Astrocyte of the hippocampus (primary cell): ENCODE results near the gene SMCO1.
"Not testable (repeated sequence)": the region's sequence is repeated elsewhere in the genome, so short reads cannot be mapped to it uniquely, and the experiment has no call there.

Experiments
- DNase-seq: peaks from one replicate; pipeline ENCODE4 v3.0.0; 2011; ENCODE audit warnings: low read depth, low spot score

The SMCO1 gene

GRCh38 chr3:196492080-196492479, 23.1 kb downstream of the SMCO1 start:
- DNase-seq, result no peak

- DNase-seq, result no peak
Observed at GRCh38 chr3:196489747-196490146, 25.4 kb downstream of the SMCO1 start.

DNA sequence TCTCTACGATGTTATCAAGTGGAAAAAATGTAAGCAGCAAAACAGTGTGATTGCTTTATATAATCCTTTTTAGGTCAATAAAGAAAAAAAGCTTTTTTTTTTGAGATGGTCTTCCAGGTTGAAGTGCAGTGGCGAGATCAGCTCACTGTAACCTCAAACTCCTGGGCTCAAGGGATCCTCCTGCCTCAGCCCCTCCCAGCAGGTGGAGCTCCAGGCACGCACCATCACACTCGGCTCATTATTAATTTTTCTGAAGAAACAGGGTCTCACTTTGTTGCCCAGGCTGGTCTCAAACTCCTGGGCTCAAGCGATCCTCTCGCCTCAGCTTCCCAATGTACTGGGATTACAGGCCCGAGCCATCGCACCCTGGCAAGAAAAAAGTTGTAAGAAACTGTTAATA, 28.9 kb downstream of the SMCO1 start:
- no peak for DNase-seq

DNA sequence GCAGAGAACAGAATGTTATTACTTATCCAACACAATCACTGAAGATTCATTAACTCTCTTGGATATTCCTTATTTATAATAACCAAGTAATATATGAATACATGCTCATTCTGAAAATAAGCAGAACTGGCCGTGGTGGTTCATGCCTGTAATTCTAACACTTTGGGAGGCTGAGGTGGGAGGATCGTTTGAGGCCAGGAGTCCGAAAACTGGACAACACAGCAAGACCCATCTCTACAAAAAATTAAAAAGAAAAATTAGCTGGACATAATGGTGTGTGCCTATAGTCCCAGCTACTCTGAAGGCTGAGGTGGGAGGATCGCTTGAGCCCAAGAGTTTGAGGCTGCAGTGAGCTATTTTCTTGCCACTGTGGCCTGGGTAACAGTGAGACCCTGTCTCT, 37.5 kb downstream of the SMCO1 start:
- DNase-seq, result no peak

DNA sequence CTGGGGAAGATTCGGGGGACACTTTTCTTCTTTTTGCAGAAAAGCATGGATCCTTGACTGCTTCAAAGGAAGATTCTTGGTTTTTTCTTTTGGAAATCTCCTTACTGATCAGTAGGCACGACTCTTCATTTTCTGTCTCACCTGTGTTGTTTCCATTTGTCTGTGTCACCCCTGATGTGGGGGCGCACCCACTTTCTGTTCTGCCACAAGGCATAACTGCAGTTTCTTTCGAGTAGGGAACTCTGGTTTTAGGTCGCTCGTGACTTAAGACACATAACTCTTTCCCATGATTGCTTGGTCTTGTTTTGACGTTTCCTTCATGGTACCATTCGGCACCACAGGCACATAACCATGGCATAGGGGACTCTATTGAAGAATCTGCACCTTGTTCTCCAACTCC, 42.9 kb downstream of the SMCO1 start:
- DNase-seq, result no peak

DNA sequence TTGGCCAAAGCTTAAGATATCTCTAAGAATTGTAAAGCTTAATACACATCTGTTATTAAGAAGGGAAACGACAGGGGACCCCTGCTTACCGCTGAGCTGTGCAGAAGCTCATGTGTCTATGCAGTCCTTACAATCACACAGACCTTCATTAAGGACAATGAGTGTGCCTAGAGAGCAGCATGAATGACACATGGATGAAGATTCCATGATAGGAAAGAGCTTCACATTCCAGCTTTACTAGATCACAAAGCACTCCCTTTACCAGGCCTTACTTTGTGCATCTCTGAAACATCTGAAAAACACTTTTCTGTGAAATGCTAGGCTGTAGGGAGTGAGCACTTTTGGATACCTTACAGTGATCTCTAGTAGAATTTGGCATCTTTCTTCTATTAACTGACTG, 43.6 kb downstream of the SMCO1 start:
- no peak for DNase-seq

GRCh38 chr3:196470182-196470581, 45.0 kb downstream of the SMCO1 start:
- DNase-seq, result not testable (repeated sequence)

GRCh38 chr3:196463804-196464203, 51.3 kb downstream of the SMCO1 start:
- no peak for DNase-seq

DNA sequence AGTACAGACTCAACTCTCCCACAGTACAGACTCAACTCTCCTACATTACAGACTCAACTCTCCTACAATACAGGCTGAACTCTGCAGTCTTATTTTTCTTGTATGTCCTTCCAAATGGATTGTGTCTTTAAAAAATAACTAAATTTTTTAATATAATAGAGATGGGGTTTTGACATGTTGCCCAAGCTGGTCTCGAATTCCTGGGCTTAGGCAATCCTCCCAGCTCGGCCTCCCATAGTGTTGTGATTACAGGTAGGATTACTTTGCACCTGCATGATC, 51.7 kb downstream of the SMCO1 start:
- DNase-seq, result no peak

DNA sequence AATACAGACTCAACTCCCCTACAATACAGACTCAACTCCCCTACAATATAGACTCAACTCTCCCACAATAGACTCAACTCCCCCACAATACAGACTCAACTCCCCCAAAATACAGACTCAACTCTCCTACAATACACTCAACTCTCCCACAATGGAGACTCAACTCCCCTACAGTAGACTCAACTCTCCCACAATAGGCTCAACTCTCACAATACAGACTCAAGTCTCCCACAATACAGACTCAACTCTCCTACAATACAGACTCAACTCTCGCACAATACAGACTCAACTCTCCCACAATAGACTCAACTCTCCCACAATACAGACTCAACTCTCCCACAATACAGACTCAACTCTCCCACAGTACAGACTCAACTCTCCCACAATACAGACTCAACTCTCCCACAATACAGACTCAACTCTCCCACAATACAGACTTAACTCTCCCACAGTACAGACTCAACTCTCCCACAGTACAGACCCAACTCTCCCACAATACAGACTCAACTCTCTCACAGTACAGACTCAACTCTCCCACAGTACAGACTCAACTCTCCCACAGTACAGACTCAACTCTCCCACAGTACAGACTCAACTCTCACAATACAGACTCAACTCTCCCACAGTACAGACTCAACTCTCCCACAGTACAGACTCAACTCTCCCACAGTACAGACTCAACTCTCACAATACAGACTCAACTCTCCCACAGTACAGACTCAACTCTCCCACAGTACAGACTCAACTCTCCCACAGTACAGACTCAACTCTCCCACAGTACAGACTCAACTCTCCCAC, 52.3 kb downstream of the SMCO1 start:
- not testable (repeated sequence) for DNase-seq

GRCh38 chr3:196458063-196458462, 57.1 kb downstream of the SMCO1 start:
- DNase-seq, result no peak

GRCh38 chr3:196457470-196457869, 57.7 kb downstream of the SMCO1 start:
- not testable (repeated sequence) for DNase-seq
